K562 (cell line): Measurements from ENCODE around the gene DOK7. TPM values are rescaled to one million over a fixed set of nuclear protein-coding genes. Genes with fewer than 3 reads are reported as not detected.

ENCODE experiments used
- ATAC-seq: fragments of 200-7000 bp; cut with Tn5 transposase; 3 replicates; pipeline ENCODE4 v1.9.1; 2020; ENCODE audit warnings: moderate library complexity
- BruUV-seq: library from RNA; stranded (reverse); fragments of 400-500 nt; replicated peaks from 2 replicates; lab custom pipeline; 2021; lab: Mats Ljungman, UMichigan
- CTCF ChIA-PET: fragments of 300-600 bp; formaldehyde crosslinking; extraction: SDS; loops from one replicate; lab custom pipeline; 2021; ENCODE audit warnings: low intra/inter-chr PET ratio; lab: Yijun Ruan, JAX
- POLR2A ChIA-PET: fragments of 300-600, 350-650 bp; sonication (Branson Sonifier 250); formaldehyde crosslinking; extraction: SDS; loops from one replicate; lab custom pipeline; 2021; ENCODE audit warnings: antibody characterized with exemption, inconsistent platforms; lab: Yijun Ruan, JAX
- DNase-seq, 4 experiments: peaks; one replicate each; pipeline versions ENCODE4 v3.0.0 to v3.0.0-alpha.2; 2011 to 2018; ENCODE audit warnings: low spot score in 3 of 4, mixed read lengths in 3 of 4; ENCODE audit errors: extremely low read depth in 1 of 4
- FAIRE-seq: peaks from 2 replicates; lab custom pipeline; 2011; peaks lifted over from hg19 to GRCh38; lab: Jason Lieb, UNC
- H2AFZ ChIP-seq: 2 replicates; pipeline ENCODE4 v1.6.0; 2011; ENCODE audit warnings: low read depth, low read length, control low read depth, inconsistent platforms
- H3K27ac ChIP-seq: fragments of 200-600 bp; 3 replicates; pipeline ENCODE4 v1.8.0; 2011; ENCODE audit warnings: low read depth, mild to moderate bottlenecking, control low read depth, inconsistent platforms, low read length, moderate library complexity, mixed read lengths; ENCODE audit errors: extremely low read depth
- H3K27me3 ChIP-seq, 2 experiments: fragments of 300-600 bp in 1 of 2; 2 replicates in 1 of 2; 3 replicates in 1 of 2; pipeline versions ENCODE4 v1.6.0 to v1.8.0; 2011; ENCODE audit warnings: inconsistent platforms in 2 of 2, low read length in 2 of 2, mild to moderate bottlenecking in 1 of 2, mixed read lengths in 1 of 2, moderate library complexity in 1 of 2; ENCODE audit not compliant: control insufficient read depth in 2 of 2, insufficient read depth in 2 of 2
- H3K36me3 ChIP-seq: fragments of 300-600 bp; 3 replicates; pipeline ENCODE4 v1.8.0; 2011; ENCODE audit warnings: mild to moderate bottlenecking, low read length, inconsistent platforms; ENCODE audit not compliant: control insufficient read depth, insufficient read depth
- H3K4me1 ChIP-seq, 2 experiments: fragments of 200-600 bp in 1 of 2; replicated peaks in 1 of 2; 2 replicates in 1 of 2; 3 replicates in 1 of 2; pipeline versions ENCODE4 v1.5.1 to v1.8.0; 2011; ENCODE audit warnings: inconsistent platforms in 2 of 2, low read length in 2 of 2, mild to moderate bottlenecking in 1 of 2, mixed read lengths in 1 of 2, moderate library complexity in 1 of 2; ENCODE audit not compliant: control insufficient read depth in 2 of 2, insufficient read depth in 2 of 2
- H3K4me2 ChIP-seq: 2 replicates; pipeline ENCODE4 v1.6.1; 2011; ENCODE audit warnings: low read length, control low read depth, inconsistent platforms, mixed read lengths; ENCODE audit not compliant: insufficient read depth
- H3K4me3 ChIP-seq: fragments of 200-600 bp; sonication (generic), shearing (Covaris generic); 2 replicates; pipeline ENCODE4 v1.5.1; 2016; ENCODE audit warnings: control low read depth, inconsistent platforms
- H3K79me2 ChIP-seq: fragments of 200-600 bp; 3 replicates; pipeline ENCODE4 v1.8.0; 2011; ENCODE audit warnings: low read length, inconsistent platforms; ENCODE audit not compliant: control insufficient read depth, insufficient read depth
- H3K9ac ChIP-seq, 2 experiments: 2 replicates each; pipeline versions ENCODE4 v1.6.0 to v1.6.1; 2011; ENCODE audit warnings: low read depth in 2 of 2, low read length in 2 of 2, control low read depth in 1 of 2, inconsistent platforms in 1 of 2, mild to moderate bottlenecking in 1 of 2, mixed read lengths in 1 of 2; ENCODE audit not compliant: insufficient read depth in 1 of 2
- H3K9me1 ChIP-seq: one replicate; pipeline ENCODE4 v1.6.0; 2011; ENCODE audit warnings: inconsistent platforms, mild to moderate bottlenecking, low read length, moderate library complexity; ENCODE audit not compliant: control insufficient read depth, insufficient read depth
- H3K9me3 ChIP-seq: replicated peaks from 2 replicates; pipeline ENCODE4 v1.5.1; 2011; ENCODE audit warnings: low read depth, low read length, inconsistent platforms; ENCODE audit not compliant: control insufficient read depth, insufficient read depth
- H4K20me1 ChIP-seq: replicated peaks from 2 replicates; pipeline ENCODE4 v1.6.1; 2011; ENCODE audit warnings: low read length, inconsistent platforms, mixed read lengths; ENCODE audit not compliant: control insufficient read depth, insufficient read depth
- RAD21 ChIP-seq, 2 experiments: fragments of 250-450 bp in 1 of 2; fragments of 450-650 bp in 1 of 2; sonication (Bioruptor Pico) in 1 of 2; formaldehyde crosslinking in 1 of 2; IDR thresholded peaks in 1 of 2; conservative IDR thresholded peaks in 1 of 2; 2 replicates each; pipeline versions ENCODE4 v1.4.0 to v1.8.0; 2020 to 2022; ENCODE audit warnings: mild to moderate bottlenecking in 2 of 2, moderate library complexity in 1 of 2
- ZNF444 ChIP-seq: fragments of 250-450 bp; sonication (Bioruptor Pico); IDR thresholded peaks from 2 replicates; pipeline ENCODE4 v1.4.0; 2020; ENCODE audit warnings: mild to moderate bottlenecking, moderate library complexity
- WGBS: fragments of 100-300 bp; shearing (Covaris generic); methylation state at CpG from one replicate; pipeline ENCODE4 v1.1.6; 2016; ENCODE audit warnings: low coverage, mixed read lengths; ENCODE audit not compliant: insufficient coverage; ENCODE audit errors: missing lambda C conversion rate; 5-methylcytosine and 5-hydroxymethylcytosine counted together
- in situ Hi-C: fragments of 300-500 bp; cut with MboI; formaldehyde crosslinking; loops from 4 replicates; pipeline ENCODE4 v1.15.0; 2018; ENCODE audit warnings: inconsistent platforms, mixed read lengths
- intact Hi-C: fragments of 100-400 bp; cut with micrococcal nuclease; formaldehyde crosslinking; loops from 2 replicates; pipeline ENCODE4 v1.14.2; 2022
- polyA plus RNA-seq, 8 experiments: library from polyadenylated mRNA; depleted of rRNA in 4 of 8; stranded (reverse) in 5 of 8; unstranded in 3 of 8; fragments of >200 nt; fragmentation: Nextera tagmentation in 2 of 8; fragmentation: Illumina TruSeq in 1 of 8; extraction: Ambion mirVana in 2 of 8; extraction: Trizol in 1 of 8; gene quantifications; 2 replicates each; pipeline versions ENCODE4 v1.2.1 to v1.2.3, GENCODE V29; 2011 to 2014; ENCODE audit warnings: inconsistent platforms in 1 of 8, missing spikeins in 1 of 8
- total RNA-seq, 7 experiments: library from RNA; depleted of rRNA in 6 of 7; stranded (reverse); fragments of >200 nt in 6 of 7; fragmentation: Illumina TruSeq in 2 of 7; extraction: Trizol in 2 of 7; gene quantifications; 2 replicates each; pipeline versions ENCODE4 v1.2.1 to v1.2.3, GENCODE V29; 2011 to 2021; ENCODE audit warnings: low replicate concordance in 1 of 7
- TF ChIP-seq, protein P1 (sequence below): sonication (generic); formaldehyde crosslinking; IDR thresholded peaks from 2 replicates; pipeline ENCODE4 v1.9.0; 2022; ENCODE audit warnings: mild to moderate bottlenecking, missing genetic modification reagents

Gene DOK7
- total and polyA plus RNA-seq, 9 of the 15 experiments (the other 6 are each of a cell fraction or from before 2014, with no cell fraction given), result not detected

DNA sequence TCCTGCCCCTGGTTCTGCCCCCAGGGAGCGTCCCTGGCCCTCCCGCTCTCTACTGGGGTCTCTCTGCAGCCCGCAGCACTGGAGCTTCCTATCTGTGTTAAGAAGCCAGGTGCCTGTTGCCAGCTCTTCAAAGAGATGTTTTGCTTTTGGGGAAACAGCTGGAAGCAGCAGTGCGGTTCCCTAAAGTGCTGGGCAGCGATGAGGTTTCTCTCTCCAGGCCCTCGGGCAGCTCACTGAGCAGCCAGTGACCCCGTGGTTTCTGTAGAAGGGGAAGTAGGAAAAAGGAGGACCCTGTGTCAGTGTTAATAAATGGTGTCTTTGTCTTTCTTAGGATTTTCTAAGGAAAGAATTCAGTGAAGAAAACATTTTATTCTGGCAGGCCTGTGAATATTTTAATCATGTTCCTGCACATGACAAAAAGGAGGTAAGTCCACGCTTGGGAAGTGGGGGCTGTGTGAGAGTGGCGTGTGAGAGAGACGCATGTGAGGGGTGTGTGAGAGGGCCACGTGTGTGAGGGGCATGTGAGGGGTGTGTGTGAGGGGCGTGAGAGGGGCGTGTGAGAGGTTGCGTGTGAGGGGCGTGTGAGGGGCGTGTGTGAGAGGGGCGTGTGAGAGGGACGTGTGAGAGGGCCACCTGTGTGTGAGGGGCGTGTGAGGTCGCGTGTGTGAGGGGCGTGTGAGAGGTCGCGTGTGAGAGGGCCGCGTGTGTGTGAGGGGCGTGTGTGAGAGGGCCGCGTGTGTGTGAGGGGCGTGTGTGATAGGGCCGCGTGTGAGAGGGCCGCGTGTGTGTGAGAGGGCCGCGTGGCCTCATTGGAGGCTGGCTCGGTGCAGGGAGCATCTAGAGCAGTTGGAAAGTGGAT is 48.5 kb upstream of the DOK7 start:
- Histone ChIP-seq H3K9me3 (no peaks in the 10 kb centered on the region), H4K20me1 (peaks cover 13% of the 10 kb centered on the region), H3K4me3 (no peak overlapping the region), H3K4me1 (peaks cover 0 to 19% of the 10 kb centered on the region in 2 experiments; a peak in 1 of 5 replicates), H3K36me3 (no peaks in the 10 kb centered on the region), H3K27me3 (peaks cover 28 to 50% of the 10 kb centered on the region in 2 experiments), H3K4me2 (no peak overlapping the region), H2AFZ (no peak overlapping the region), H3K9ac (no peak overlapping the region), H3K27ac (no peak overlapping the region), H3K79me2 (no peaks in the 10 kb centered on the region), H3K9me1 (no peaks in the 10 kb centered on the region)
- POLR2A ChIA-PET, result interaction anchor here (0.6 to 0.9 kb wide), 3 partner anchors 15 to 375 kb away, joined by 3 read pairs; no protein-coding TSS in a partner anchor
- WGBS, result 39% methylated on average over 16 of the region's 37 CpGs
- no TSS peak for BruUV-seq
- CTCF ChIA-PET, result no interaction called here
- DNase-seq (no peak), ATAC-seq (no peak), FAIRE-seq (no peak)
- intact Hi-C loops (no loop called here), in situ Hi-C loops (no loop called here)
- TF ChIP-seq, protein P1, sequence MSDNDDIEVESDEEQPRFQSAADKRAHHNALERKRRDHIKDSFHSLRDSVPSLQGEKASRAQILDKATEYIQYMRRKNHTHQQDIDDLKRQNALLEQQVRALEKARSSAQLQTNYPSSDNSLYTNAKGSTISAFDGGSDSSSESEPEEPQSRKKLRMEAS (CRISPR knock-in tag), result 0 out of 2 replicates have a peak, but pooled peaks have one; percentile 33
- TF ChIP-seq ZNF444 (CRISPR knock-in tag), result no peak
- no peak for TF ChIP-seq RAD21 (CRISPR knock-in tag; conservative IDR thresholded peaks at IDR 0.05 in 1 of 2, IDR thresholded peaks at IDR 0.05 in 1 of 2)
